Liver (tissue), 9 donors: Measurements from ENCODE around the gene ACOT6. TPM values are rescaled to one million over a fixed set of nuclear protein-coding genes. Genes with fewer than 3 reads are reported as not detected.

ENCODE experiments used
- DNase-seq: peaks from one replicate; pipeline ENCODE4 v3.0.0-alpha.2; 2017; ENCODE audit warnings: low spot score
- H3K27ac ChIP-seq, 2 donors: one replicate each; pipeline ENCODE4 v1.7.0; 2013; ENCODE audit warnings: inconsistent platforms in 2 of 2, low read length in 2 of 2, control low read depth in 1 of 2, low read depth in 1 of 2, mild to moderate bottlenecking in 1 of 2
- H3K27me3 ChIP-seq, 4 donors: one replicate each; pipeline versions ENCODE4 v1.6.1 to v1.7.0; 2013; ENCODE audit warnings: low read length in 3 of 4, inconsistent platforms in 1 of 4, mild to moderate bottlenecking in 1 of 4, moderate library complexity in 1 of 4; ENCODE audit not compliant: control insufficient read depth in 4 of 4, insufficient read depth in 4 of 4
- H3K36me3 ChIP-seq, 4 donors: one replicate each; pipeline versions ENCODE4 v1.6.1 to v1.7.0; 2013; ENCODE audit warnings: low read length in 3 of 4, mild to moderate bottlenecking in 3 of 4, low read depth in 1 of 4, moderate library complexity in 1 of 4; ENCODE audit not compliant: control insufficient read depth in 4 of 4, insufficient read depth in 3 of 4
- H3K4me1 ChIP-seq, 4 donors: one replicate each; pipeline versions ENCODE4 v1.6.1 to v1.7.0; 2013; ENCODE audit warnings: low read length in 3 of 4, mild to moderate bottlenecking in 3 of 4, moderate library complexity in 1 of 4; ENCODE audit not compliant: control insufficient read depth in 4 of 4, insufficient read depth in 4 of 4
- H3K4me3 ChIP-seq, 3 donors: one replicate each; pipeline versions ENCODE4 v1.6.1 to v1.7.0; 2013; ENCODE audit warnings: low read length in 3 of 3, control low read depth in 1 of 3, low read depth in 1 of 3, mild to moderate bottlenecking in 1 of 3
- H3K9ac ChIP-seq, 2 donors: one replicate each; pipeline ENCODE4 v1.7.0; 2013; ENCODE audit warnings: low read length in 2 of 2, mild to moderate bottlenecking in 2 of 2, moderate library complexity in 2 of 2, control low read depth in 1 of 2, low read depth in 1 of 2
- H3K9me3 ChIP-seq, 4 donors: one replicate each; pipeline versions ENCODE4 v1.6.1 to v1.7.0; 2013; ENCODE audit warnings: low read length in 3 of 4; ENCODE audit not compliant: control insufficient read depth in 4 of 4
- FOXA1 ChIP-seq: IDR thresholded peaks from 2 replicates; pipeline ENCODE4 v1.6.1; 2016; ENCODE audit warnings: antibody characterized with exemption
- GABPA ChIP-seq, 2 donors: IDR thresholded peaks in 1 of 2; conservative IDR thresholded peaks in 1 of 2; 2 replicates each; pipeline ENCODE4 v1.6.1; 2016; ENCODE audit warnings: antibody characterized with exemption in 2 of 2, mild to moderate bottlenecking in 1 of 2, moderate library complexity in 1 of 2
- HNF4A ChIP-seq, 2 donors: conservative IDR thresholded peaks; 2 replicates each; pipeline ENCODE4 v1.6.1; 2016; ENCODE audit warnings: antibody characterized with exemption in 2 of 2, mild to moderate bottlenecking in 2 of 2
- HNF4G ChIP-seq: IDR thresholded peaks from 2 replicates; pipeline ENCODE4 v1.6.1; 2016; ENCODE audit warnings: antibody characterized with exemption
- JUND ChIP-seq, 2 donors: IDR thresholded peaks; 2 replicates each; pipeline ENCODE4 v1.6.1; 2016; ENCODE audit warnings: antibody characterized with exemption in 2 of 2
- RAD21 ChIP-seq, 2 donors: IDR thresholded peaks; 2 replicates each; pipeline ENCODE4 v1.6.1; 2016; ENCODE audit warnings: antibody characterized with exemption in 2 of 2, mild to moderate bottlenecking in 2 of 2
- RXRA ChIP-seq, 2 donors: IDR thresholded peaks; 2 replicates each; pipeline ENCODE4 v1.6.1; 2017 to 2018; ENCODE audit warnings: antibody characterized with exemption in 2 of 2, mild to moderate bottlenecking in 1 of 2
- TAF1 ChIP-seq: conservative IDR thresholded peaks from 2 replicates; pipeline ENCODE4 v1.6.1; 2016; ENCODE audit warnings: antibody characterized with exemption, mild to moderate bottlenecking
- YY1 ChIP-seq: IDR thresholded peaks from 2 replicates; pipeline ENCODE4 v1.6.1; 2016; ENCODE audit warnings: antibody characterized with exemption, mild to moderate bottlenecking
- WGBS: extraction: QIAGEN DNeasy Blood & Tissue Kit; methylation state at CpG from one replicate; pipeline ENCODE4 v1.1.7; 2013; 5-methylcytosine and 5-hydroxymethylcytosine counted together
- polyA plus RNA-seq, 2 donors: library from polyadenylated mRNA; stranded (reverse) in 1 of 2; unstranded in 1 of 2; fragments of 200-250 nt in 1 of 2; fragments of >200 nt in 1 of 2; fragmentation: Nextera tagmentation in 1 of 2; extraction: Ambion mirVana in 1 of 2; gene quantifications; one replicate each; pipeline versions ENCODE4 v1.2.1 to v1.2.3, GENCODE V29; 2013 to 2015
- total RNA-seq, 2 donors: library from RNA; depleted of rRNA; stranded (reverse); fragments of >200 nt; gene quantifications; one replicate each; pipeline ENCODE4 v1.2.3, GENCODE V29; 2014
- TF ChIP-seq, protein P1 (sequence below): IDR thresholded peaks from 2 replicates; pipeline ENCODE4 v1.6.1; 2016; ENCODE audit warnings: antibody characterized with exemption, mild to moderate bottlenecking
- TF ChIP-seq, protein P2 (sequence below): IDR thresholded peaks from 2 replicates; pipeline ENCODE4 v1.6.1; 2016; ENCODE audit warnings: antibody characterized with exemption
- TF ChIP-seq, protein P3 (sequence below): fragments of 150-350 bp; IDR thresholded peaks from 2 replicates; pipeline ENCODE4 v1.5.1; 2017; ENCODE audit warnings: improper control_type of control experiment, low read depth, low read length; ENCODE audit not compliant: missing input control
- TF ChIP-seq, protein P4 (sequence below): IDR thresholded peaks from 2 replicates; pipeline ENCODE4 v1.6.1; 2016; ENCODE audit warnings: antibody characterized with exemption
- TF ChIP-seq, protein P5 (sequence below): IDR thresholded peaks from 2 replicates; pipeline ENCODE4 v1.6.1; 2016; ENCODE audit warnings: antibody characterized with exemption
- donor health status: healthy.
- donor health status: healthy.
- donor health status: healthy.
- donor health status: healthy.
- donor health status: healthy.

ACOT6 gene
- total and polyA plus RNA-seq, 4 donors, result 0.65 to 1.1 (median 1.1) TPM; not detected in 1

DNA sequence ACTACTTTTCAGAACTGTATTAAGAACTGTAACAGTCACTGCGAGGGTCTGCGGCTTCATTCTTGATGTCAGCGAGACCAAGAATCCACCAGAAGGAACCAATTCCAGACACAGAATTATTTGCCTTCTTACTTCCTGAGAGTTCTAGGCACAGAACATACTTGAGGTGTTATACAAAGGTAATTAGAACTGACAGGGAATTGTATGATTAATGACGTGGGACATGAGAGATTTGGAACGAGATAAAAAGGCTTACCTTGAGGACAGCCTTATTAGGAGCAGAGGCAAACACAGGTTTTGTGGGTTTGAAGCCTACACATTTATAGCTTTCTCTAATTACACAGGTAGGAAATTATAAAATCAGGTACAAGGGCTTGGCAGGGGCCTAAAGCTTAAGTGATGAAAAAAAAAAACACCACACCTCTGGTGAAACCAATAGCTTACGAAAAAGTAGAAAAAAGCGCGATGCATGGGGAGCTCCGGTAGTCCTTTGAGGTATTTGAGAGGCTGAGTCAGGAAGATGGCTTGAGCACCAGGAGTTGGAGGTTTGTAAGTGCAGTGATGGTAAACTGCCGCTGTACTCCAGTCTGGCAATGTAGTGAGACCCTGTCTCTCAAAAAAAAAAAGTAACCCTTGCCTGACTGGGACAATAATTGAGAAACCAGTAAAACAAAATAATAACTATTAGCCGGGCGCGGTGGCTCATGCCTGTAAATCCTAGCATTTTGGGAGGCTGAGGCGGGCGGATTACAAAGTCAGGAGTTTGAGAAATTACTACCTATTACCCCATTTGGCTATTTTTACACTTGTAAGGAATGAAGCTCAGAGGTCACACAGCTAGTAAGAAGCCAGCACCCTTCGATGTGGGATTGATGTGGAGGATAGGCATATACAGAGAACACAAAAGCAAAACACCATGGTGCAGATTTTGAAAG lies 44.1 kb upstream of the ACOT6 start:
- Histone ChIP-seq H3K9me3 (peaks cover 0 to under 1% (median 0%) of the 10 kb centered on the region in 4 donors), H3K27ac (peak overlapping the region; percentile 89 to 98), H3K4me1 (peaks cover 2 to 26% (median 6%) of the 10 kb centered on the region in 4 donors), H3K36me3 (peaks cover 0 to 5% (median 0%) of the 10 kb centered on the region in 4 donors), H3K27me3 (no peaks in the 10 kb centered on the region), H3K9ac (peak overlapping the region; percentile 87 to 92), H3K4me3 (peak overlapping the region; percentile 37 to 65 (median 43))
- peak; percentile 30 for DNase-seq
- TF ChIP-seq, protein P1, sequence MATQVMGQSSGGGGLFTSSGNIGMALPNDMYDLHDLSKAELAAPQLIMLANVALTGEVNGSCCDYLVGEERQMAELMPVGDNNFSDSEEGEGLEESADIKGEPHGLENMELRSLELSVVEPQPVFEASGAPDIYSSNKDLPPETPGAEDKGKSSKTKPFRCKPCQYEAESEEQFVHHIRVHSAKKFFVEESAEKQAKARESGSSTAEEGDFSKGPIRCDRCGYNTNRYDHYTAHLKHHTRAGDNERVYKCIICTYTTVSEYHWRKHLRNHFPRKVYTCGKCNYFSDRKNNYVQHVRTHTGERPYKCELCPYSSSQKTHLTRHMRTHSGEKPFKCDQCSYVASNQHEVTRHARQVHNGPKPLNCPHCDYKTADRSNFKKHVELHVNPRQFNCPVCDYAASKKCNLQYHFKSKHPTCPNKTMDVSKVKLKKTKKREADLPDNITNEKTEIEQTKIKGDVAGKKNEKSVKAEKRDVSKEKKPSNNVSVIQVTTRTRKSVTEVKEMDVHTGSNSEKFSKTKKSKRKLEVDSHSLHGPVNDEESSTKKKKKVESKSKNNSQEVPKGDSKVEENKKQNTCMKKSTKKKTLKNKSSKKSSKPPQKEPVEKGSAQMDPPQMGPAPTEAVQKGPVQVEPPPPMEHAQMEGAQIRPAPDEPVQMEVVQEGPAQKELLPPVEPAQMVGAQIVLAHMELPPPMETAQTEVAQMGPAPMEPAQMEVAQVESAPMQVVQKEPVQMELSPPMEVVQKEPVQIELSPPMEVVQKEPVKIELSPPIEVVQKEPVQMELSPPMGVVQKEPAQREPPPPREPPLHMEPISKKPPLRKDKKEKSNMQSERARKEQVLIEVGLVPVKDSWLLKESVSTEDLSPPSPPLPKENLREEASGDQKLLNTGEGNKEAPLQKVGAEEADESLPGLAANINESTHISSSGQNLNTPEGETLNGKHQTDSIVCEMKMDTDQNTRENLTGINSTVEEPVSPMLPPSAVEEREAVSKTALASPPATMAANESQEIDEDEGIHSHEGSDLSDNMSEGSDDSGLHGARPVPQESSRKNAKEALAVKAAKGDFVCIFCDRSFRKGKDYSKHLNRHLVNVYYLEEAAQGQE, result no peak
- TF ChIP-seq HNF4G, result no peak
- TF ChIP-seq, protein P2, sequence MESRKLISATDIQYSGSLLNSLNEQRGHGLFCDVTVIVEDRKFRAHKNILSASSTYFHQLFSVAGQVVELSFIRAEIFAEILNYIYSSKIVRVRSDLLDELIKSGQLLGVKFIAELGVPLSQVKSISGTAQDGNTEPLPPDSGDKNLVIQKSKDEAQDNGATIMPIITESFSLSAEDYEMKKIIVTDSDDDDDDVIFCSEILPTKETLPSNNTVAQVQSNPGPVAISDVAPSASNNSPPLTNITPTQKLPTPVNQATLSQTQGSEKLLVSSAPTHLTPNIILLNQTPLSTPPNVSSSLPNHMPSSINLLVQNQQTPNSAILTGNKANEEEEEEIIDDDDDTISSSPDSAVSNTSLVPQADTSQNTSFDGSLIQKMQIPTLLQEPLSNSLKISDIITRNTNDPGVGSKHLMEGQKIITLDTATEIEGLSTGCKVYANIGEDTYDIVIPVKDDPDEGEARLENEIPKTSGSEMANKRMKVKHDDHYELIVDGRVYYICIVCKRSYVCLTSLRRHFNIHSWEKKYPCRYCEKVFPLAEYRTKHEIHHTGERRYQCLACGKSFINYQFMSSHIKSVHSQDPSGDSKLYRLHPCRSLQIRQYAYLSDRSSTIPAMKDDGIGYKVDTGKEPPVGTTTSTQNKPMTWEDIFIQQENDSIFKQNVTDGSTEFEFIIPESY, result no peak
- TF ChIP-seq, protein P3, sequence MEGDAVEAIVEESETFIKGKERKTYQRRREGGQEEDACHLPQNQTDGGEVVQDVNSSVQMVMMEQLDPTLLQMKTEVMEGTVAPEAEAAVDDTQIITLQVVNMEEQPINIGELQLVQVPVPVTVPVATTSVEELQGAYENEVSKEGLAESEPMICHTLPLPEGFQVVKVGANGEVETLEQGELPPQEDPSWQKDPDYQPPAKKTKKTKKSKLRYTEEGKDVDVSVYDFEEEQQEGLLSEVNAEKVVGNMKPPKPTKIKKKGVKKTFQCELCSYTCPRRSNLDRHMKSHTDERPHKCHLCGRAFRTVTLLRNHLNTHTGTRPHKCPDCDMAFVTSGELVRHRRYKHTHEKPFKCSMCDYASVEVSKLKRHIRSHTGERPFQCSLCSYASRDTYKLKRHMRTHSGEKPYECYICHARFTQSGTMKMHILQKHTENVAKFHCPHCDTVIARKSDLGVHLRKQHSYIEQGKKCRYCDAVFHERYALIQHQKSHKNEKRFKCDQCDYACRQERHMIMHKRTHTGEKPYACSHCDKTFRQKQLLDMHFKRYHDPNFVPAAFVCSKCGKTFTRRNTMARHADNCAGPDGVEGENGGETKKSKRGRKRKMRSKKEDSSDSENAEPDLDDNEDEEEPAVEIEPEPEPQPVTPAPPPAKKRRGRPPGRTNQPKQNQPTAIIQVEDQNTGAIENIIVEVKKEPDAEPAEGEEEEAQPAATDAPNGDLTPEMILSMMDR, result no peak
- TF ChIP-seq, protein P4, sequence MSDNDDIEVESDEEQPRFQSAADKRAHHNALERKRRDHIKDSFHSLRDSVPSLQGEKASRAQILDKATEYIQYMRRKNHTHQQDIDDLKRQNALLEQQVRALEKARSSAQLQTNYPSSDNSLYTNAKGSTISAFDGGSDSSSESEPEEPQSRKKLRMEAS, result no peak
- no peak for TF ChIP-seq TAF1
- no peak for TF ChIP-seq RXRA (IDR thresholded peaks at IDR 0.05)
- TF ChIP-seq FOXA1, result no peak
- no peak for TF ChIP-seq RAD21 (IDR thresholded peaks at IDR 0.05)
- TF ChIP-seq HNF4A (conservative IDR thresholded peaks at IDR 0.05), result no peak
- TF ChIP-seq JUND (IDR thresholded peaks at IDR 0.05), result no peak
- no peak for TF ChIP-seq YY1
- TF ChIP-seq GABPA (IDR thresholded peaks at IDR 0.05 in 1 of 2, conservative IDR thresholded peaks at IDR 0.05 in 1 of 2), result no peak
- TF ChIP-seq, protein P5, sequence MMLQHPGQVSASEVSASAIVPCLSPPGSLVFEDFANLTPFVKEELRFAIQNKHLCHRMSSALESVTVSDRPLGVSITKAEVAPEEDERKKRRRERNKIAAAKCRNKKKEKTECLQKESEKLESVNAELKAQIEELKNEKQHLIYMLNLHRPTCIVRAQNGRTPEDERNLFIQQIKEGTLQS, result no peak
- 43% methylated on average over 16 of the region's 16 CpGs for WGBS
